SK-N-SH treated with all-trans-retinoic acid at 6 μM for 48 hours (cell line): ENCODE measurements around the gene TANC1.

ENCODE experiments used
- CREB5 ChIP-seq: fragments of 250-450 bp; sonication (Bioruptor Pico); IDR thresholded peaks from 2 replicates; pipeline ENCODE4 v1.5.1; 2020; ENCODE audit warnings: low read depth, mild to moderate bottlenecking, moderate library complexity
- CSRNP3 ChIP-seq: fragments of 250-450 bp; sonication (Bioruptor Pico); IDR thresholded peaks from 2 replicates; pipeline ENCODE4 v1.5.1; 2021; ENCODE audit warnings: mild to moderate bottlenecking, moderate library complexity
- ESRRG ChIP-seq: fragments of 250-450 bp; sonication (Bioruptor Pico); IDR thresholded peaks from 2 replicates; pipeline ENCODE4 v1.6.1; 2021; ENCODE audit warnings: mild to moderate bottlenecking
- ISL1 ChIP-seq: fragments of 250-450 bp; sonication (Bioruptor Pico); IDR thresholded peaks from 2 replicates; pipeline ENCODE4 v2.1.2; 2022; ENCODE audit warnings: mild to moderate bottlenecking, moderate library complexity
- OSR1 ChIP-seq: fragments of 250-450 bp; sonication (Bioruptor Pico); IDR thresholded peaks from 2 replicates; pipeline ENCODE4 v1.8.0; 2022; ENCODE audit warnings: moderate library complexity, mild to moderate bottlenecking, inconsistent platforms
- PATZ1 ChIP-seq: fragments of 250-450 bp; sonication (Bioruptor Pico); IDR thresholded peaks from 2 replicates; pipeline ENCODE4 v1.8.0; 2020; ENCODE audit warnings: mild to moderate bottlenecking, moderate library complexity, borderline replicate concordance
- POU6F1 ChIP-seq: fragments of 250-450 bp; sonication (Bioruptor Pico); IDR thresholded peaks from 2 replicates; pipeline ENCODE4 v1.8.0; 2021; ENCODE audit warnings: low read depth, mild to moderate bottlenecking, moderate library complexity, borderline replicate concordance
- SNAI2 ChIP-seq: fragments of 250-450 bp; sonication (Bioruptor Pico); IDR thresholded peaks from 2 replicates; pipeline ENCODE4 v1.5.0; 2020; ENCODE audit warnings: mild to moderate bottlenecking, moderate library complexity
- TOX ChIP-seq: fragments of 250-450 bp; sonication (Bioruptor Pico); IDR thresholded peaks from 2 replicates; pipeline ENCODE4 v1.8.0; 2021; ENCODE audit warnings: mild to moderate bottlenecking, moderate library complexity, borderline replicate concordance

- no peak for TF ChIP-seq PATZ1 (CRISPR knock-in tag)
- no peak for TF ChIP-seq OSR1 (CRISPR knock-in tag)
- TF ChIP-seq CSRNP3, result no peak
- no peak for TF ChIP-seq POU6F1 (CRISPR knock-in tag)
- TF ChIP-seq TOX (CRISPR knock-in tag), result no peak
- no peak for TF ChIP-seq SNAI2 (CRISPR knock-in tag)
- no peak for TF ChIP-seq CREB5
- no peak for TF ChIP-seq ESRRG (CRISPR knock-in tag)
- no peak for TF ChIP-seq ISL1
Observed at GRCh38 chr2:159096901-159097300, 128.5 kb downstream of the TANC1 start.
